Endothelial cell (in vitro differentiated cells): ENCODE measurements around the gene TEAD3. TPM values are rescaled to one million over a fixed set of nuclear protein-coding genes. Genes with fewer than 3 reads are reported as not detected.

Experiments
- DNase-seq: peaks from one replicate; pipeline ENCODE4 v3.0.0; 2021; ENCODE audit warnings: low spot score
- H3K27ac Mint-ChIP-seq: one replicate; pipeline ENCODE4 v1.8.0; 2021; ENCODE audit warnings: mixed read lengths, inconsistent platforms; ENCODE audit not compliant: unreplicated experiment
- H3K27me3 Mint-ChIP-seq: one replicate; pipeline ENCODE4 v1.8.0; 2021; ENCODE audit warnings: mild to moderate bottlenecking, moderate library complexity, mixed read lengths, inconsistent platforms; ENCODE audit not compliant: unreplicated experiment
- H3K36me3 Mint-ChIP-seq: one replicate; pipeline ENCODE4 v1.8.0; 2021; ENCODE audit warnings: mild to moderate bottlenecking, low read depth, mixed read lengths, inconsistent platforms; ENCODE audit not compliant: unreplicated experiment
- H3K4me1 Mint-ChIP-seq: one replicate; pipeline ENCODE4 v1.8.0; 2021; ENCODE audit warnings: mild to moderate bottlenecking, mixed read lengths, inconsistent platforms; ENCODE audit not compliant: unreplicated experiment
- H3K4me3 Mint-ChIP-seq: one replicate; pipeline ENCODE4 v1.8.0; 2021; ENCODE audit warnings: mild to moderate bottlenecking, mixed read lengths, inconsistent platforms; ENCODE audit not compliant: unreplicated experiment
- H3K9me3 Mint-ChIP-seq: one replicate; pipeline ENCODE4 v1.8.0; 2021; ENCODE audit warnings: mixed read lengths, inconsistent platforms; ENCODE audit not compliant: unreplicated experiment
- total RNA-seq: library from RNA; stranded (reverse); fragmentation: NEBNext Ultra II Directional; extraction: Animal tissue kit (Norgen Biotek cat#: 25700); gene quantifications from one replicate; pipeline ENCODE4 v1.2.1, GENCODE V29; 2021; ENCODE audit not compliant: unreplicated experiment
- TF ChIP-seq, protein P1 (sequence below): fragments of 200-600 bp; sonication (generic); IDR thresholded peaks from one replicate; pipeline ENCODE4 v1.5.0; 2021; ENCODE audit warnings: antibody characterized with exemption; ENCODE audit not compliant: unreplicated experiment

The TEAD3 gene
- total RNA-seq, 1 donor from 2014 or later, result 6.3 TPM

DNA sequence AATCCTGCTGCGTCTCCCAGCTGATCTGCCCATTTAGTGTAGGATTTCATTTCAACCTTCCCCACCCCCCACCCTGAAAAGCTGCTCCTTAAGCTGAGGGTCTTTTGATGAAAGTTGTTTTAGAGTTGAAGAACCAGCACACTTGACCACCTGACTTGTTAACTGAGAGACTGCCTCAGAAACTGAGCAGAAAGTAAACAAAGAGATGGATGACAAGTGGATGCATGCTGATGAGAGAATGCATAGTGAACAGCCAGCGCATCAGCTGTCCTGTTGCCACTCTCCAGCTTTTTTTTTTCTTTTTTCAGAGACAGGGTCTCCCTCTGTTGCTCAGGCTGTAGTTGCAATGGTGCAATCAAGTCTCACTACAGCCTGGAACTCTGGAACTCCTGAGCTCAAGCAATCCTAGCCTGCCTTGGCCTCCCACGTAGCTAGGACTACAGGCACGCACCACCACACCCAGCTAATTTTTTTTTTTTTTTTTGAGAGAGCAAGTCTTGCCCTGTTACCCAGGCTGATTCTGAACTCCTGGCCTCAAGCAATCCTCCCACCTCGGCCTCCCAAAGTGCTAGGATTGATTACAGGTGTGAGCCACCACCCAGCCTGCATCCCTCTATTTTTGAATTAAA is 19.2 kb downstream of the TEAD3 start:
- no peak for DNase-seq
- no peak overlapping the region for H3K27ac Mint-ChIP-seq
- H3K36me3 Mint-ChIP-seq, result no peaks in the 10 kb centered on the region
- H3K27me3 Mint-ChIP-seq, result peaks cover 6% of the 10 kb centered on the region
- TF ChIP-seq, protein P1, sequence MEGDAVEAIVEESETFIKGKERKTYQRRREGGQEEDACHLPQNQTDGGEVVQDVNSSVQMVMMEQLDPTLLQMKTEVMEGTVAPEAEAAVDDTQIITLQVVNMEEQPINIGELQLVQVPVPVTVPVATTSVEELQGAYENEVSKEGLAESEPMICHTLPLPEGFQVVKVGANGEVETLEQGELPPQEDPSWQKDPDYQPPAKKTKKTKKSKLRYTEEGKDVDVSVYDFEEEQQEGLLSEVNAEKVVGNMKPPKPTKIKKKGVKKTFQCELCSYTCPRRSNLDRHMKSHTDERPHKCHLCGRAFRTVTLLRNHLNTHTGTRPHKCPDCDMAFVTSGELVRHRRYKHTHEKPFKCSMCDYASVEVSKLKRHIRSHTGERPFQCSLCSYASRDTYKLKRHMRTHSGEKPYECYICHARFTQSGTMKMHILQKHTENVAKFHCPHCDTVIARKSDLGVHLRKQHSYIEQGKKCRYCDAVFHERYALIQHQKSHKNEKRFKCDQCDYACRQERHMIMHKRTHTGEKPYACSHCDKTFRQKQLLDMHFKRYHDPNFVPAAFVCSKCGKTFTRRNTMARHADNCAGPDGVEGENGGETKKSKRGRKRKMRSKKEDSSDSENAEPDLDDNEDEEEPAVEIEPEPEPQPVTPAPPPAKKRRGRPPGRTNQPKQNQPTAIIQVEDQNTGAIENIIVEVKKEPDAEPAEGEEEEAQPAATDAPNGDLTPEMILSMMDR, result no peak
- no peaks in the 10 kb centered on the region for H3K4me1 Mint-ChIP-seq
- H3K4me3 Mint-ChIP-seq, result no peak overlapping the region
- H3K9me3 Mint-ChIP-seq, result no peaks in the 10 kb centered on the region

DNA sequence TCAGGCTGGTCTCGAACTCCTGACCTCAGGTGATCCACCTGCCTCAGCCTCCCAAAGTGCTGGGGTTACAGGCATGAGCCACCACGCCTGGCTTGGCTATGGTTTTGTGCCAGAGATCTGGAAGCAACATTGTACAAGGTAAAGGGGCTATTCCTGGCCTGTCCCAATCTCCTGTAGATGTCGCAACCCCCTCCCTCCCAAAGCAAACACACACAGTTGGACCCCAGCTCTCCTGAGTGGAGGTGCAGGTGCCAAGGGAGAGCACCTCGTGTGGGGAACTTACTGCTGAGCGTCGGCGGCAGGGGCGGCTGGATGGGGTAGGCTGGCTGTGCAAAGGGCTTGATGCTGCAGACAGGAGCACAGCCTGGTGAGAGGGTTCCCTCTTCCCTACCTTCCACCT is 19.9 kb downstream of the TEAD3 start:
- H3K4me3 Mint-ChIP-seq, result no peak overlapping the region

DNA sequence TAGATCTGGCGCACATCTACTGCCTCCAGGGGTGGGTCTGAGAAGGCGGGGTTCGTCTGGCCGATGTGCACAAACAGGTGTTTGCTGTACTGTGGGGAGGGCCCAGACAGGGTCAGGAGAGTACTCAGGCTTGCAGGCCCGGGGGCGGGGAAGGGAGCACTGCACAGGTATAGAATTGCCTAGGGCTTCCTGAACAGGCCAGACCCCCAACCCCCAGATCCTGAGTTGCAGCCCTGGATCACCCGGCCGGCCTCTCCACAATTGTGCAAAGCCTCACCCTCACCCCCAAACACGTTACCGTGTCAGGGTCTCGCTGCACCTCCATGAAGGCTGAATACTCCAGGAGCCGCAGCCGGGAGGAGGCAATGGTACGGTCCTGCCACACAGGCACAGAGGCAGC is 20.9 kb downstream of the TEAD3 start:
- Mint-ChIP-seq H3K36me3 (peaks cover under 1% of the 10 kb centered on the region), H3K4me3 (no peak overlapping the region), H3K27ac (no peak overlapping the region), H3K4me1 (no peaks in the 10 kb centered on the region), H3K27me3 (peaks cover 6% of the 10 kb centered on the region), H3K9me3 (no peaks in the 10 kb centered on the region)
- no peak for DNase-seq
- TF ChIP-seq, protein P1, result no peak

More for the DNA sequence above, 19.9 kb downstream of the TEAD3 start:
- no peaks in the 10 kb centered on the region for H3K4me1 Mint-ChIP-seq
- no peak overlapping the region for H3K27ac Mint-ChIP-seq
- TF ChIP-seq, protein P1, result no peak
- peaks cover 6% of the 10 kb centered on the region for H3K27me3 Mint-ChIP-seq
- no peaks in the 10 kb centered on the region for H3K36me3 Mint-ChIP-seq
- no peaks in the 10 kb centered on the region for H3K9me3 Mint-ChIP-seq
- DNase-seq, result no peak

DNA sequence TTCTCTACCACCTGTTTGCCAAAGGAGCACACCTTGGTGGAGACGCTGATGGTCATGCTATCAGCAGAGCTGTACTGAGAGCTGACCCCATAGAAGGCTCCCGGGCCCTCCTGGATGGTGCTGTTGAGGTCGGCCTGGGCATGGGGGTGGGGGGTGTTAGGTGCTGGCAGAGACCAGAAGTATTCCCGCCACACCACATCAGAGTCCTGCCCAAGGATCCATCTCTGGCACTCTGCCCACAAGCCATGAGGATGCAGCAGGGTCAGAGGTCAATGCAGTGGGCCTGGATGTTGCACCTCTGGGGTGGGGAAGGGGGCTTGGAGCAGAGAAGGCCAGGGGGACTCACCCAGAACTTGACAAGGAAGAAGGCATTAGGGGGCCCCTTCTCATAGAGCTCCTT is 21.3 kb downstream of the TEAD3 start:
- Mint-ChIP-seq H3K36me3 (peaks cover 5% of the 10 kb centered on the region), H3K27me3 (peaks cover 6% of the 10 kb centered on the region), H3K4me3 (no peak overlapping the region), H3K4me1 (peaks cover 3% of the 10 kb centered on the region), H3K27ac (no peak overlapping the region), H3K9me3 (no peaks in the 10 kb centered on the region)
- TF ChIP-seq, protein P1, result no peak
- no peak for DNase-seq

DNA sequence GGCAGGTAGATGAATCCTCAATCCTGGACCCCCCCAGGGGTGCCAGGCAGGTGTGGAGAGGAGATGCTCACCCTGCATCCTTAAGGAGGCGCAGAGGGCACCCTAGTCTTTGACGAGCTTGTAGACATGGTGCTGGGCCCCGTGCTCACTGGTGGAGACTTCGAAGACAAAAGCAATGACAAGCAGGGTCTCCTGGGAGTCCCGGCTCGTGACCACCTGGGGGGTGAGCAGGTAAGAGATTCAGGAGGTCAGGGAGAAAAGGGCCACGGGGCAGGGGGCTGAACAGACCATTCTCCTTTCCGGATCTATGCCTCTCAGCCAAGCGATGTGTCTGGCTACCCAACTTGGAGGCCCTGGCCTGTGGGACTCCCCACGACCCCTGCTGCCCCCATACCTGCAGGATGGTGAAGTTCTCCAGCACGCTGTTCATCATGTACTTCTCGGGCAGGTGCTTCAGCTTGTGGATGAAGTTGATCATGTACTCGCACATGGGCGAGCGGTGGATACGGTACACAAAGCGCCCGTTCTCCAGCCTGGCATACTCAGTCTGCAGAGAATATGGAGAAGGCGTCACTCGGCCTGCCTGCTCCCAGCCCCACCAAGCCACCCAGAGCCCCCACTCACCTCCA is 21.8 kb downstream of the TEAD3 start:
- Mint-ChIP-seq H3K36me3 (peaks cover 9% of the 10 kb centered on the region), H3K4me1 (peaks cover 4% of the 10 kb centered on the region), H3K4me3 (no peak overlapping the region), H3K9me3 (no peaks in the 10 kb centered on the region), H3K27me3 (peaks cover 6% of the 10 kb centered on the region), H3K27ac (no peak overlapping the region)
- TF ChIP-seq, protein P1, result no peak
- DNase-seq, result no peak
